ENCODE measurements around the gene BIN1.

Gene BIN1

GRCh38 chr2:127012868-127013267 is 94.1 kb downstream of the BIN1 start:
- DNase-seq = no peak

DNA sequence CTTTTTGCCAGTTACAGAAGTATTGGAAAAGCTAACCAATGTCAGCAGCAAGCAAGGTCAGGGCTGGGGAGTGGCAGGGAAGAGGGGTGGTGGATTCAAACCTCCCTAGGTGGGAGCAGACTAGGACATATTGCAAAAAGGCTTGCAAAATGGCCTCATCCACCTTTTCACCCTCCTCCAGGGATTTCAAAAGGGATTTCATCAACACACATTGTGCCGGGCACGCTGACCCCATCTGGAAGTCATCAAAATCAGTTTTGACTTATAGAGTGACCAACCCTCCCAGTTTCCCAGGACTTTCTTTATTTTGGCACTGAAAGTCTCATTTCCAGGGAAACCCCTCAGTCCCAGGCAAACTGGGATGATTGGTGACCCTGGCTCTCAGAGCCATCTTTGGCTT is 94.7 kb downstream of the BIN1 start:
- DNase-seq = no peak

DNA sequence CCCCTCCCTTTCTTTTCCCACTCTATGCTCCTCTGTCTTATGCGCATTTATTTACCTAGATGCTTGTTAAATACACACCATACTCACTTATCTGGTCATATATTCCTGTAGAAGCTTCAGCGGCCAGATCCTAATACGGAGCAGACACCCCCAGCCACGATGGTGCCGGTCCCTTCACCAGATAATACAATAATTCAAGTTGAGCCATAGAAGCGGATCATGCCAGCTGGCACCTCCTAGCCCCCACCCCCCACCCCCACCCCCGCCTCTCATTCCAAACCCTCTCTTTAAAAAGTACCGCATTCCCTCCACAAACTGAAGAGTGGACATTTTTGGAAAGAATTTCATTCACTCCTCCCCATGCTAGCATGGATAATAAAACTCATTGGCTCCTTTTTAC is 95.2 kb downstream of the BIN1 start:
- no peak for DNase-seq

GRCh38 chr2:127011231-127011661 is 95.7 kb downstream of the BIN1 start:
- no peak for DNase-seq

DNA sequence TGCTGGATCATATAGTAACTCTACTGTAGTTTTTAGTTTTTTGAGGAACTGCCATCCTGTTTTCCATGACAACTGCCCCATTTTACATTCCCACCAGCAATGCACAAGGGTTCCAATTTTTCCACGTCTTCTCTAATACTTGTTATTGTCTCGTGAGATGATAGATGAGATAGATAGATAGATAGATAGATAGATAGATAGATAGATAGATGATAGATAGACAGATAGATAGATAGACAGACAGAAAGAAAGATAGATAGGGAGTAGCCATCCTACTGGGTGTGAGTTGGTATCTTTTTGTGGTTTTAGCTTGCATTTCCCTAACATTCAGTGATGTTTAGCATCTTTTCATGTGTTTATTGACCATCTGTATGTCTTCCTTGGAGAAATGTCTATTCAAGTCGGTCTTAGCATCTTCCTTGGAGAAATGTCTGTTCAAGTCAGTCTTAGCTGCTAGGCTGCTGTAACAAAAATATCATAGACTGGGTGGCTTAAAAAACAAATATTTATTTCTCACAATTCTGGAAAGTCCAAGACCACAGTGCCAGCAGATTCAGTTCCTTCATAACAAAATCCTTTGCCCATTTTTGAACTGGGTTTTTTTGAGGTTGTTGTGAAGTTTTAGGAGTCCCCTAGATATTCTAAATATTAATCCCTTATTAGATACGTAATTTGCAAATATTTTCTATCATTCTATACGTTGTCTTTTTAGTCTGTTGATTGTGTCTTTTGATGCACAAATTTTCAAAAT is 98.5 kb downstream of the BIN1 start:
- no peak for DNase-seq

GRCh38 chr2:127007652-127008051 is 99.3 kb downstream of the BIN1 start:
- DNase-seq = no peak

DNA sequence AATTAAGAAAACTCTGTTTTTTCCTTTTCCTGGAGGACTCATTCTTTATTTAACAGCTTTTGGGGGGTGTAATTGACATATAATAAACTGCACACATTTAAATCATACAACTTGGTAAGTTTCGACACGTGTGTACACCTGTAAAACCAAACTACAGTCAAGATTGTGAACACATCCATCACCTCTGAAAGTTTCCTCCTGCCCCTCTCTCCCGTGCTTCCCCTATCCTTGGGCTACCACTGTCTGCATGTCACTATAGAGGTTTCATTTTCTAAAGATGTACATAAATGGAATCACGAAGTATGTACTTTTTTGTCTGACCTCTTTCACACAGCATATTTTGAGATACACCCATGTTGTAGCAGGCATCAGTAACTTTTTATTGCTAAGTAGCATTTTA is 100.0 kb downstream of the BIN1 start:
- DNase-seq = no peak

DNA sequence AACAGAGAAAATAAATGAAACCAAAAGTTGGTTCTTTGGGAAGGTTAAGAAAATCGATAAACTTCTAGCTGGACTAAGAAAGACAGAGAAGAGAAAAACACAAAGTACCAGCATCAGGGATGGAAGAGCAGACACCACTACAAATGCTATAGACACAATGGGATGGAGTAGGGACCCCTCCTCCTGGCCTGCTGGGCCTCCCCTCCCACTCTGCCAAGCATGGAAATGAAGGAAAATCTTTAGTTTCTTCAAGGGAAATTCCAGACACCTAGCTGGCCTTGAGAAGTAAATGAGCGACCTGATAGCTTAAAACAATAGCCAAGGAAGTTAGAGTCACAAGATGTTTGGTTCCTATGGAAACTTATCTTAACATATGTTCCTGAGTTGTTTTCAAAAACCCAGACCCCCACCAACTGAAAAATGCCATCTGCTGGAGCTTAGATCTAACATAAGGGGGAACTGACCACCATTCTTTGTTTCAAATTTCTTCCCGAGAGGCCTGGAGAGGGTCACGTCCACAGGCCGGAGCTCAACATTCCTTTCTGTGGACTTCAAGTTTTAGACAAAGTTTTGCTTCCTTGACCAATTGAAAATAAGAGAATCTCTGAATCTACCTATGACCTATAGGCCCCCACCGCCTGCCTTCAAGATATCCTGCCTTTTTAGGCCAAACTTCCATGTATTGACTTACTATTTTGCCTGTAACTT is 101.9 kb downstream of the BIN1 start:
- no peak for DNase-seq

- no peak for DNase-seq
These were observed 103.7 kb downstream of the BIN1 start for GRCh38 chr2:127003070-127003800.

- no peak for DNase-seq
These were observed 105.2 kb downstream of the BIN1 start for GRCh38 chr2:127001751-127002150.

- DNase-seq = no peak
These were observed 106.0 kb downstream of the BIN1 start for GRCh38 chr2:127000937-127001336.

DNA sequence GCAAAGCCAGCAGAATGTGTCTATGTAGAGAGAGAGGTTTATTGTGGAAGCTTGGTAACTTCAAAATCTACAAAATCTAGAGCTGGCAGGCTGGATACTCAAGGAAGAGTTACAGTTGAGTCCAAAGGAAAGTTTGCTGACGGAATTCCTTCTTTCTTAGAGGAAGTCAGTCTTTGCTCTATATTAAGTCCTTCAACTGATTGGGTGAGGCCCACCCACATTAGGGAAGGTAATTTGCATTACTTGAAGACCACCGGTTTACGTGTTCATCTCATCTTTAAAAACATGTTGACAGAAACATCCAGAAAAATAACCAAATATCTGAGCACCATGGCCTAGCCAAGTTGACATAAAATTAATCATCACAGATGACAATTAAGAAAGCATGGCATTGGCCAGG is 106.8 kb downstream of the BIN1 start:
- DNase-seq = no peak

GRCh38 chr2:126999106-126999756 is 107.7 kb downstream of the BIN1 start:
- DNase-seq = no peak

- DNase-seq = no peak
These were observed 108.5 kb downstream of the BIN1 start for GRCh38 chr2:126998486-126998885.
